ENCODE data around the gene TRIM63. TPM values are rescaled to one million over a fixed set of nuclear protein-coding genes. Genes with fewer than 3 reads are reported as not detected.

The TRIM63 gene
- total and polyA plus RNA-seq, 9 of the 15 experiments (the other 6 are each of a cell fraction or from before 2014, with no cell fraction given) = 0.08 to 0.57 (median 0.36) TPM

GRCh38 chr1:26099780-26100179 lies 32.4 kb upstream of the TRIM63 start:
- H3K9ac ChIP-seq (ENCODE audit: insufficient read depth in 1 of 2, low read depth in 2 of 2, low read length in 2 of 2) = no peak overlapping the region
- in situ Hi-C loops (cut with MboI) = no loop called here
- TF ChIP-seq TEAD2 (tag; IDR thresholded peaks at IDR 0.05) (no peak), C11orf30 (IDR thresholded peaks at IDR 0.05; ENCODE audit: low read depth) (peak; percentile 67; the same call in 1 of the 2 replicates), MAFK (IDR thresholded peaks at IDR 0.05; ENCODE audit: low read length) (peak; percentile 42; the same call in 1 of the 2 replicates), MAFF (IDR thresholded peaks at IDR 0.05; ENCODE audit: low read length) (peak; percentile 42; the same call in 1 of the 2 replicates), FOSL1 (tag; conservative IDR thresholded peaks at IDR 0.05) (no peak), RB1 (IDR thresholded peaks at IDR 0.05; ENCODE audit: low read depth) (no peak), GABPB1 (CRISPR knock-in tag; IDR thresholded peaks at IDR 0.05) (no peak), MEF2A (IDR thresholded peaks at IDR 0.05; ENCODE audit: control insufficient read depth, low read depth, low read length) (no peak), MTA3 (IDR thresholded peaks at IDR 0.05; ENCODE audit: borderline replicate concordance) (no peak), ZNF174 (CRISPR knock-in tag; IDR thresholded peaks at IDR 0.05) (no peak), ESRRA (IDR thresholded peaks at IDR 0.05; ENCODE audit: borderline replicate concordance, low read depth) (no peak), ZNF655 (CRISPR knock-in tag; IDR thresholded peaks at IDR 0.05) (no peak), ZNF316 (IDR thresholded peaks at IDR 0.05) (peak; percentile 86), NR2C2 (CRISPR knock-in tag; IDR thresholded peaks at IDR 0.05) (no peak), NR2C2 (tag; IDR thresholded peaks at IDR 0.05) (no peak), PRMT5 (CRISPR knock-in tag; IDR thresholded peaks at IDR 0.05) (no peak), ZNF639 (CRISPR knock-in tag; conservative IDR thresholded peaks at IDR 0.05 in 1 of 2, IDR thresholded peaks at IDR 0.05 in 1 of 2) (no peak)
- TF ChIP-seq, protein P1, sequence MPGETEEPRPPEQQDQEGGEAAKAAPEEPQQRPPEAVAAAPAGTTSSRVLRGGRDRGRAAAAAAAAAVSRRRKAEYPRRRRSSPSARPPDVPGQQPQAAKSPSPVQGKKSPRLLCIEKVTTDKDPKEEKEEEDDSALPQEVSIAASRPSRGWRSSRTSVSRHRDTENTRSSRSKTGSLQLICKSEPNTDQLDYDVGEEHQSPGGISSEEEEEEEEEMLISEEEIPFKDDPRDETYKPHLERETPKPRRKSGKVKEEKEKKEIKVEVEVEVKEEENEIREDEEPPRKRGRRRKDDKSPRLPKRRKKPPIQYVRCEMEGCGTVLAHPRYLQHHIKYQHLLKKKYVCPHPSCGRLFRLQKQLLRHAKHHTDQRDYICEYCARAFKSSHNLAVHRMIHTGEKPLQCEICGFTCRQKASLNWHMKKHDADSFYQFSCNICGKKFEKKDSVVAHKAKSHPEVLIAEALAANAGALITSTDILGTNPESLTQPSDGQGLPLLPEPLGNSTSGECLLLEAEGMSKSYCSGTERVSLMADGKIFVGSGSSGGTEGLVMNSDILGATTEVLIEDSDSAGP (CRISPR knock-in tag; IDR thresholded peaks at IDR 0.05) = no peak

More at GRCh38 chr1:26099780-26100179, 32.4 kb upstream of the TRIM63 start:
- intact Hi-C loops (cut with micrococcal nuclease) = no loop called here
- peaks cover 8 to 23% of the 10 kb centered on the region in 2 experiments for H3K4me1 ChIP-seq (replicated peaks in 1 of 2; ENCODE audit: control insufficient read depth in 2 of 2, insufficient read depth in 2 of 2, low read length in 2 of 2)
- BruUV-seq (replicated peaks) = no TSS peak
- peaks cover 3% of the 10 kb centered on the region for H3K9me1 ChIP-seq (ENCODE audit: control insufficient read depth, insufficient read depth, low read length)
- ChIA-PET CTCF (ENCODE audit: low intra/inter-chr PET ratio) (no interaction called here), POLR2A (interaction anchor here (0.7 to 1.4 kb wide), 5 partner anchors 12 to 209 kb away, joined by 3 to 5 read pairs (median 3); partner anchors contain the start of gene PDIK1L)
- no peaks in the 10 kb centered on the region for H3K9me3 ChIP-seq (replicated peaks; ENCODE audit: control insufficient read depth, insufficient read depth, low read depth, low read length)
- ATAC-seq = no peak
- no peak overlapping the region for H3K4me2 ChIP-seq (ENCODE audit: insufficient read depth, low read length)
- FAIRE-seq = no peak
- H3K4me3 ChIP-seq = no peak overlapping the region
- H3K27ac ChIP-seq (ENCODE audit: extremely low read depth, low read depth, low read length) = no peak overlapping the region
- H3K36me3 ChIP-seq (ENCODE audit: control insufficient read depth, insufficient read depth, low read length) = no peaks in the 10 kb centered on the region
- no peak for DNase-seq (ENCODE audit: extremely low read depth in 1 of 4, low spot score in 3 of 4)
- H3K79me2 ChIP-seq (ENCODE audit: control insufficient read depth, insufficient read depth, low read length) = no peaks in the 10 kb centered on the region
- no peaks in the 10 kb centered on the region for H3K27me3 ChIP-seq (ENCODE audit: control insufficient read depth in 2 of 2, insufficient read depth in 2 of 2, low read length in 2 of 2)
- WGBS (ENCODE audit: insufficient coverage, low coverage, missing lambda C conversion rate) = 74% methylated on average over 3 of the region's 3 CpGs
- no peaks in the 10 kb centered on the region for H4K20me1 ChIP-seq (replicated peaks; ENCODE audit: control insufficient read depth, insufficient read depth, low read length)
- H2AFZ ChIP-seq (ENCODE audit: low read depth, low read length) = no peak overlapping the region
